GM18861 (cell line): ENCODE measurements around the gene MID2.
"Not testable (repeated sequence)": the region's sequence is repeated elsewhere in the genome, so short reads cannot be mapped to it uniquely, and the experiment has no call there.

Experiments
- ATAC-seq: cut with Tn5 transposase; IDR thresholded peaks from one replicate; pipeline ENCODE4 v1.9.1; 2021; ENCODE audit not compliant: unreplicated experiment

MID2 gene

GRCh38 chrX:107935664-107936433, 110.2 kb downstream of the MID2 start:
- no peak for ATAC-seq

- ATAC-seq: no peak
Observed at GRCh38 chrX:107936434-107936730, 110.7 kb downstream of the MID2 start.

DNA sequence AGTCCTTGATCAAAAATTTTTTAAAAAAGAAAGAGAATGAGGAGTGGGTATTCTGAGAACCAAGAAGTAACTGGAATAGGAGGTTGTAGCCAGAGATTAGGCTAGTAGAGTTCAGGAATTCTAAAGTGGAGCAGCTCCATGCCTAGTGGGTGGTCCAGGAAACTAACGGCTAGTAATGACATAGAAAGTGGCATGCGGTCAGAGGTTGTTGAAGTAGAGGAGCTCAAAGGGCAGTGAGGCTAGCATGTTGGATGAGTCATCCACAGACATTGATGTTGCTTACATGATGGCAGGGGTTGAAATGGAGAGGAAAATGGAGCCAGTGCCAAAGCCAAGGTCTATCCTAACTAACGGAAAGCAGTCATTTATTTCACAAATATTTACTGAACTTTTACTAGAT, 114.4 kb downstream of the MID2 start:
- no peak for ATAC-seq

- ATAC-seq: not testable (repeated sequence)
Observed at GRCh38 chrX:107955337-107955736, 129.7 kb downstream of the MID2 start.

DNA sequence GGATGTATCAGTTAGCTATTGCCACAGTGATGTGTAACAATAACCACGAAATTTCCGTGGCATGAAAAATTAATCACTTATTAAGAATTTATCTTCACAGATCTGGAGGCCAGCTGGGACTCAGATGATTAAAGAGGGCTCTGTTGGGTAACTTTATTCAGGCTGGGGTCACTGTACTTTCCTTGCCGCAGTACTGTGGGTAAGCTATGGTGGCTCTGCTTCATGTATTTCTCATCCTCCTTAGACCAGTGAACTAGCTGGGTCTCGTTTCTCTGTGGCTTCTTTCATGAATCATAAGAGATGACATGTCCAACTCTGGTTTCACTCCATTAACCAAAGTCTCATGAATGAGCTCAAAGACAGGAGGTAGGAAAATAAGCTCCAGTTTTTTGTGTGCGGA, 143.0 kb downstream of the MID2 start:
- ATAC-seq: peak; percentile 67

DNA sequence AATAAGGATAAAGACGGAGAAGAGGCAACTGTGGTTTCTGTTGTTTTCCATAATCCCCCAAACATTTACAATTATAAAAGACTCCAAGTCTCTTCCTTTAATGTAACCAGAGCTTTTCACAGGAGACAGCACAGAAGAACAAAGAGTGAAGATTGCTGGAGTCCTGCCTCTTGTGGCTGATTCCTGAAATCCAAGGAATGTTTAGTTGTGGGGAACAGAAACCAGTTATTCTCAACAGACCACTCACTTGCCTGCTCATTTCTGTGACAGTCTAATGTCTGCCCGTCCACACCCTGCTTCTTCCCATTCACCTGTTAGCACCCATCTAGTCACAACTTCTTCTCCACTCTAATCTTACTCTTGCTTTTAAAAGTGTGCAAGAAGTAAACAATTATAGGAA, 144.4 kb downstream of the MID2 start:
- no peak for ATAC-seq

DNA sequence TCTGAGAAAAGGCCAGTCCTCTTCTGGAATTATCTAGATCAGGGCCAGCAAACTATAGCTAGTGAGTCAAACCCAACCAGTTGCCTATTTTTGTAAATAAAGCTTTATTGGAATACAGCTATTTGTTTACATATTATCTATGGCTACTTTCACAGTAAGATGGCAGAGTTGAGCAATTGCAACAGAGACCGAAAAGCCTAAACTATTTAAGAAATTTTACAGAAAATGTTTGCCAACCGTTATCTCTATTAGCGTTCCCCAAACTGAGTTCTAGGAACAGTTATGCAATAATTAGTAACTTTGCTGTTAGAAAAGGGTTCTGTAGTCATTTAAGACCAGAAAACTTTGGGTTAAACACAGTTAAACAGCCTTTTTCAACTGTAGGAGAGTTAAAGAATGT, 146.0 kb downstream of the MID2 start:
- ATAC-seq: no peak
